GM18499 (cell line): ENCODE measurements around the gene CR1L.
"Not testable (repeated sequence)": the region's sequence is repeated elsewhere in the genome, so short reads cannot be mapped to it uniquely, and the experiment has no call there.

Experiments used
- ATAC-seq: cut with Tn5 transposase; IDR thresholded peaks from one replicate; pipeline ENCODE4 v1.9.1; 2021; ENCODE audit warnings: moderate number of reproducible peaks; ENCODE audit not compliant: insufficient read depth, unreplicated experiment

The CR1L gene

GRCh38 chr1:207766569-207766968 is 121.6 kb downstream of the CR1L start:
- ATAC-seq: no peak

GRCh38 chr1:207770514-207770913 is 125.6 kb downstream of the CR1L start:
- not testable (repeated sequence) for ATAC-seq
